IMR-90 (cell line): ENCODE measurements around the gene INHBC. TPM values are rescaled to one million over a fixed set of nuclear protein-coding genes. Genes with fewer than 3 reads are reported as not detected.

Source experiments
- ATAC-seq: fragments of 200-7000 bp; cut with Tn5 transposase; 2 replicates; pipeline ENCODE4 v1.9.1; 2020; ENCODE audit warnings: low read depth, mild to moderate bottlenecking, moderate library complexity
- BruUV-seq: library from RNA; stranded (reverse); fragments of 400-500 nt; replicated peaks from 2 replicates; lab custom pipeline; 2021; lab: Mats Ljungman, UMichigan
- CTCF ChIA-PET: fragments of 300-600 bp; formaldehyde crosslinking; extraction: SDS; loops from one replicate; lab custom pipeline; 2021; ENCODE audit warnings: antibody characterized with exemption; lab: Yijun Ruan, JAX
- POLR2A ChIA-PET: fragments of 300-600 bp; sonication (Branson Sonifier 250); formaldehyde crosslinking; loops from one replicate; lab custom pipeline; 2022; ENCODE audit warnings: antibody characterized with exemption; ENCODE audit not compliant: unreplicated experiment; lab: Charles Lee
- DNase-seq: peaks from one replicate; pipeline ENCODE4 v3.0.0; 2013
- H2AFZ ChIP-seq: replicated peaks from 2 replicates; pipeline ENCODE3; 2013; ENCODE audit warnings: low read length, mild to moderate bottlenecking; ENCODE audit not compliant: poor library complexity
- H2AK5ac ChIP-seq: 2 replicates; pipeline ENCODE4 v1.6.1; 2013; ENCODE audit warnings: low read depth, low read length, inconsistent platforms
- H2AK9ac ChIP-seq: replicated peaks from 2 replicates; pipeline ENCODE3; 2013; ENCODE audit warnings: mild to moderate bottlenecking, low read depth, low read length, moderate library complexity; ENCODE audit not compliant: poor library complexity
- H2BK120ac ChIP-seq: 2 replicates; pipeline ENCODE4 v1.6.1; 2013; ENCODE audit warnings: low read depth, low read length, inconsistent platforms
- H2BK15ac ChIP-seq: 3 replicates; pipeline ENCODE4 v1.6.1; 2013; ENCODE audit warnings: low read depth, low read length, inconsistent platforms
- H2BK20ac ChIP-seq: 2 replicates; pipeline ENCODE4 v1.6.1; 2013; ENCODE audit warnings: low read depth, mild to moderate bottlenecking, inconsistent platforms, low read length, moderate library complexity
- H2BK5ac ChIP-seq: 2 replicates; pipeline ENCODE4 v1.6.1; 2013; ENCODE audit warnings: mild to moderate bottlenecking, low read depth, low read length, inconsistent platforms; ENCODE audit not compliant: poor library complexity, severe bottlenecking
- H3K14ac ChIP-seq: replicated peaks from 2 replicates; pipeline ENCODE4 v1.6.1; 2013; ENCODE audit warnings: low read depth, low read length, inconsistent platforms
- H3K18ac ChIP-seq: 2 replicates; pipeline ENCODE4 v1.6.1; 2013; ENCODE audit warnings: low read depth, low read length, control low read depth
- H3K23ac ChIP-seq: 2 replicates; pipeline ENCODE4 v1.6.1; 2013; ENCODE audit warnings: low read depth, low read length, inconsistent platforms
- H3K27ac ChIP-seq: 2 replicates; pipeline ENCODE4 v1.5.1; 2013; ENCODE audit warnings: mild to moderate bottlenecking, control low read depth, low read length; ENCODE audit not compliant: insufficient read depth
- H3K27me3 ChIP-seq: 2 replicates; pipeline ENCODE4 v1.6.1; 2013; ENCODE audit warnings: low read length; ENCODE audit not compliant: control insufficient read depth, insufficient read depth
- H3K36me3 ChIP-seq: 2 replicates; pipeline ENCODE4 v1.6.1; 2013; ENCODE audit warnings: low read length, mixed read lengths; ENCODE audit not compliant: control insufficient read depth, insufficient read depth
- H3K4ac ChIP-seq: 2 replicates; pipeline ENCODE4 v1.6.1; 2013; ENCODE audit warnings: low read depth, low read length, inconsistent platforms
- H3K4me1 ChIP-seq: 2 replicates; pipeline ENCODE4 v1.6.1; 2013; ENCODE audit warnings: low read length, mixed read lengths; ENCODE audit not compliant: control insufficient read depth, insufficient read depth
- H3K4me2 ChIP-seq: 2 replicates; pipeline ENCODE4 v1.6.1; 2013; ENCODE audit warnings: low read depth, mild to moderate bottlenecking, control low read depth, low read length, moderate library complexity
- H3K4me3 ChIP-seq: 2 replicates; pipeline ENCODE4 v1.5.1; 2013; ENCODE audit warnings: low read depth, mild to moderate bottlenecking, control low read depth, low read length, moderate library complexity; ENCODE audit not compliant: insufficient read depth
- H3K56ac ChIP-seq: 2 replicates; pipeline ENCODE4 v1.6.1; 2013; ENCODE audit warnings: low read length, inconsistent platforms; ENCODE audit not compliant: insufficient read depth; ENCODE audit errors: extremely low read depth
- H3K79me1 ChIP-seq, 2 experiments: 2 replicates each; pipeline ENCODE4 v1.6.1; 2013; ENCODE audit warnings: low read length in 2 of 2, inconsistent platforms in 1 of 2, low read depth in 1 of 2
- H3K9ac ChIP-seq: 2 replicates; pipeline ENCODE4 v1.6.1; 2013; ENCODE audit warnings: low read depth, low read length, control low read depth
- H3K9me1 ChIP-seq: 2 replicates; pipeline ENCODE4 v1.6.1; 2013; ENCODE audit warnings: low read length, inconsistent platforms; ENCODE audit not compliant: insufficient read depth
- H3K9me3 ChIP-seq: 2 replicates; pipeline ENCODE4 v1.6.1; 2013; ENCODE audit warnings: low read length; ENCODE audit not compliant: control insufficient read depth, insufficient read depth
- H4K20me1 ChIP-seq: 2 replicates; pipeline ENCODE4 v1.6.1; 2013; ENCODE audit warnings: low read length, inconsistent platforms; ENCODE audit not compliant: insufficient read depth
- H4K5ac ChIP-seq: 2 replicates; pipeline ENCODE4 v1.6.1; 2013; ENCODE audit warnings: mild to moderate bottlenecking, low read depth, low read length, control low read depth
- H4K8ac ChIP-seq, 2 experiments: 2 replicates each; pipeline ENCODE4 v1.6.1; 2013; ENCODE audit warnings: low read depth in 2 of 2, low read length in 2 of 2, control low read depth in 1 of 2, inconsistent platforms in 1 of 2
- H4K91ac ChIP-seq: 2 replicates; pipeline ENCODE4 v1.6.1; 2013; ENCODE audit warnings: low read depth, low read length, inconsistent platforms; ENCODE audit not compliant: insufficient read depth
- BHLHE40 ChIP-seq: fragments of 150-350 bp; IDR thresholded peaks from 2 replicates; pipeline ENCODE4 v1.6.1; 2016; ENCODE audit warnings: mild to moderate bottlenecking, low read depth, low read length
- CEBPB ChIP-seq: IDR thresholded peaks from 2 replicates; pipeline ENCODE4 v1.6.1; 2012; ENCODE audit warnings: low read depth, low read length, improper control_type of control experiment
- CHD1 ChIP-seq: IDR thresholded peaks from 2 replicates; pipeline ENCODE4 v1.6.1; 2012; ENCODE audit warnings: low read depth, low read length, improper control_type of control experiment
- CTCF ChIP-seq: conservative IDR thresholded peaks from 2 replicates; pipeline ENCODE4 v1.5.1; 2012; ENCODE audit warnings: mild to moderate bottlenecking, low read depth, low read length, improper control_type of control experiment
- ELK1 ChIP-seq: fragments of 150-350 bp; IDR thresholded peaks from 2 replicates; pipeline ENCODE4 v1.6.1; 2016; ENCODE audit warnings: low read depth, mild to moderate bottlenecking, low read length, moderate library complexity, borderline replicate concordance
- FOS ChIP-seq: fragments of 150-350 bp; IDR thresholded peaks from 2 replicates; pipeline ENCODE4 v1.6.1; 2016; ENCODE audit warnings: low read depth, low read length
- MAFK ChIP-seq: IDR thresholded peaks from 2 replicates; pipeline ENCODE4 v1.6.1; 2012; ENCODE audit warnings: low read depth, low read length, improper control_type of control experiment
- MAZ ChIP-seq: IDR thresholded peaks from 2 replicates; pipeline ENCODE4 v1.6.1; 2012; ENCODE audit warnings: low read depth, mild to moderate bottlenecking, low read length, improper control_type of control experiment, moderate library complexity, borderline replicate concordance
- MXI1 ChIP-seq: IDR thresholded peaks from 2 replicates; pipeline ENCODE4 v1.6.1; 2012; ENCODE audit warnings: low read depth, mild to moderate bottlenecking, low read length, moderate library complexity, borderline replicate concordance
- NFE2L2 ChIP-seq: fragments of 150-350 bp; IDR thresholded peaks from 2 replicates; pipeline ENCODE4 v1.6.1; 2016; ENCODE audit warnings: low read depth, mild to moderate bottlenecking, low read length
- WGBS, 2 experiments: methylation state at CpG; one replicate each; pipeline versions ENCODE4 v1.1.5 to v1.1.7; 2013; ENCODE audit warnings: missing lambda C conversion rate in 2 of 2; ENCODE audit not compliant: insufficient read length in 1 of 2; ENCODE audit errors: extremely low coverage in 2 of 2; 5-methylcytosine and 5-hydroxymethylcytosine counted together
- dilution Hi-C: fragments of 300-500 bp; cut with HindIII; formaldehyde crosslinking; loops from one replicate; pipeline ENCODE4 v1.14.3; 2018; ENCODE audit warnings: low sequenced_read_pairs; ENCODE audit not compliant: unreplicated experiment
- in situ Hi-C: fragments of 300-500 bp; cut with MboI; formaldehyde crosslinking; loops from 3 replicates; pipeline ENCODE4 v1.14.3; 2019; ENCODE audit warnings: low sequenced_read_pairs, inconsistent platforms, mixed read lengths
- intact Hi-C: fragments of 100-400 bp; cut with micrococcal nuclease; formaldehyde crosslinking; loops from 2 replicates; pipeline ENCODE4 v1.10.0; 2022
- polyA plus RNA-seq, 3 experiments: library from polyadenylated mRNA; depleted of rRNA; stranded (reverse); fragments of >200 nt; gene quantifications; 2 replicates each; pipeline ENCODE4 v1.2.3, GENCODE V29; 2012; ENCODE audit warnings: low replicate concordance in 1 of 3
- total RNA-seq: library from RNA; depleted of rRNA; stranded (reverse); fragments of >200 nt; gene quantifications from 2 replicates; pipeline ENCODE4 v1.2.3, GENCODE V29; 2012

Gene INHBC
- total and polyA plus RNA-seq, 2 of the 4 experiments (the other 2 are of a cell fraction): 0.09 TPM; not detected in 1

GRCh38 chr12:57401165-57401564 is 33.4 kb upstream of the INHBC start:
- POLR2A ChIA-PET: interaction anchor here (0.6 kb wide), 1 partner anchor 395 kb away, joined by 18 read pairs; no protein-coding TSS in a partner anchor
- H3K4ac ChIP-seq: no peak overlapping the region
- intact Hi-C loops: loop anchor here (10.0 kb wide), 1 partner anchor 1486 kb away; no protein-coding TSS in a partner anchor

More at GRCh38 chr12:57401165-57401564, 33.4 kb upstream of the INHBC start:
- dilution Hi-C loops: no loop called here
- Histone ChIP-seq H4K20me1 (no peaks in the 10 kb centered on the region; the same call in 1 of the 2 replicates), H3K4me2 (no peak overlapping the region), H3K9ac (no peak overlapping the region), H3K4me1 (no peaks in the 10 kb centered on the region), H3K4me3 (no peak overlapping the region), H3K18ac (no peak overlapping the region), H4K8ac (no peak overlapping the region), H3K56ac (no peak overlapping the region), H3K79me1 (peaks cover 15 to 67% of the 10 kb centered on the region in 2 experiments), H2BK20ac (no peak overlapping the region), H2BK120ac (no peak overlapping the region), H3K14ac (no peak overlapping the region), H2BK15ac (no peak overlapping the region), H3K9me1 (peaks cover 5% of the 10 kb centered on the region; the same call in 1 of the 2 replicates), H2AK9ac (no peak overlapping the region), H4K5ac (no peak overlapping the region), H2AFZ (no peak overlapping the region), H2BK5ac (no peak overlapping the region), H3K23ac (no peak overlapping the region), H3K27me3 (no peaks in the 10 kb centered on the region), H4K91ac (no peak overlapping the region), H2AK5ac (no peak overlapping the region), H3K36me3 (no peaks in the 10 kb centered on the region), H3K27ac (no peak overlapping the region), H3K9me3 (no peaks in the 10 kb centered on the region)
- in situ Hi-C loops: no loop called here
- ATAC-seq (no peak), DNase-seq (no peak)
- no TSS peak for BruUV-seq
- TF ChIP-seq MAZ: no peak
- TF ChIP-seq CHD1: no peak
- no peak for TF ChIP-seq FOS
- TF ChIP-seq MAFK: no peak
- no peak for TF ChIP-seq CEBPB
- no peak for TF ChIP-seq ELK1
- TF ChIP-seq NFE2L2: no peak
- TF ChIP-seq CTCF: no peak
- no peak for TF ChIP-seq MXI1
- no peak for TF ChIP-seq BHLHE40
- 100% methylated on average over 2 of the region's 5 CpGs; no CpG with 5 or more reads in 1 of the 2 experiments for WGBS, 2 experiments
- CTCF ChIA-PET: no interaction called here
